A549 (cell line): Measurements from ENCODE around the gene ERN1.

Experiments used
- CTCF ChIP-seq: fragments of >200 bp; sonication (Bioruptor Twin); formaldehyde crosslinking; IDR thresholded peaks from 3 replicates; pipeline ENCODE4 v1.5.1; 2016
- ELK1 ChIP-seq: fragments of 150-350 bp; IDR thresholded peaks from 2 replicates; pipeline ENCODE4 v1.6.1; 2014; ENCODE audit warnings: low read depth, mild to moderate bottlenecking, low read length
- EP300 ChIP-seq, 2 experiments: fragments of >200 bp; sonication (Bioruptor Twin); formaldehyde crosslinking; IDR thresholded peaks; 2 replicates in 1 of 2; 3 replicates in 1 of 2; pipeline ENCODE4 v1.6.1; 2016 to 2017
- HES2 ChIP-seq: fragments of >200 bp; sonication (Bioruptor Twin); formaldehyde crosslinking; IDR thresholded peaks from 2 replicates; pipeline ENCODE4 v1.6.1; 2016
- HOXA7 ChIP-seq: fragments of 250-450 bp; sonication (Bioruptor Pico); IDR thresholded peaks from 2 replicates; pipeline ENCODE4 v1.5.0; 2020; ENCODE audit warnings: mild to moderate bottlenecking, moderate library complexity
- POLR2A ChIP-seq: IDR thresholded peaks from 2 replicates; pipeline ENCODE4 v1.6.1; 2012; ENCODE audit warnings: mild to moderate bottlenecking, low read length

- TF ChIP-seq CTCF: no peak
- TF ChIP-seq HES2: no peak
- no peak for TF ChIP-seq ELK1
- TF ChIP-seq EP300 (IDR thresholded peaks at IDR 0.05): no peak
- TF ChIP-seq HOXA7 (CRISPR knock-in tag): no peak
- no peak for TF ChIP-seq POLR2A
Observed at GRCh38 chr17:64045176-64045575, 84.8 kb downstream of the ERN1 start.
